Activated naive CD8-positive, alpha-beta T cell treated with anti-CD3 and anti-CD28 coated beads for 36 hours (primary cell): Measurements from ENCODE around the gene OSBPL5. TPM values are rescaled to one million over a fixed set of nuclear protein-coding genes. Genes with fewer than 3 reads are reported as not detected.

Source experiments
- DNase-seq: peaks from one replicate; pipeline ENCODE4 v3.0.0; 2021
- H3K27ac Mint-ChIP-seq: one replicate; pipeline ENCODE4 v1.8.0; 2022; ENCODE audit warnings: mild to moderate bottlenecking, moderate library complexity, mixed read lengths
- H3K27me3 Mint-ChIP-seq: one replicate; pipeline ENCODE4 v1.8.0; 2022; ENCODE audit warnings: mild to moderate bottlenecking, mixed read lengths
- H3K36me3 Mint-ChIP-seq: one replicate; pipeline ENCODE4 v1.8.0; 2021; ENCODE audit warnings: mild to moderate bottlenecking, mixed read lengths
- H3K4me1 Mint-ChIP-seq: one replicate; pipeline ENCODE4 v1.8.0; 2021; ENCODE audit warnings: mixed read lengths
- H3K4me3 Mint-ChIP-seq: one replicate; pipeline ENCODE4 v1.8.0; 2022; ENCODE audit warnings: mild to moderate bottlenecking, moderate library complexity, mixed read lengths
- H3K9me3 Mint-ChIP-seq: one replicate; pipeline ENCODE4 v1.8.0; 2022; ENCODE audit warnings: mixed read lengths
- total RNA-seq, 2 experiments: library from RNA; stranded (reverse); gene quantifications; one replicate each; pipeline ENCODE4 v1.2.3, GENCODE V29; 2021

Gene OSBPL5
- total RNA-seq, 2 experiments from 2014 or later = 6.6 to 7.3 TPM

DNA sequence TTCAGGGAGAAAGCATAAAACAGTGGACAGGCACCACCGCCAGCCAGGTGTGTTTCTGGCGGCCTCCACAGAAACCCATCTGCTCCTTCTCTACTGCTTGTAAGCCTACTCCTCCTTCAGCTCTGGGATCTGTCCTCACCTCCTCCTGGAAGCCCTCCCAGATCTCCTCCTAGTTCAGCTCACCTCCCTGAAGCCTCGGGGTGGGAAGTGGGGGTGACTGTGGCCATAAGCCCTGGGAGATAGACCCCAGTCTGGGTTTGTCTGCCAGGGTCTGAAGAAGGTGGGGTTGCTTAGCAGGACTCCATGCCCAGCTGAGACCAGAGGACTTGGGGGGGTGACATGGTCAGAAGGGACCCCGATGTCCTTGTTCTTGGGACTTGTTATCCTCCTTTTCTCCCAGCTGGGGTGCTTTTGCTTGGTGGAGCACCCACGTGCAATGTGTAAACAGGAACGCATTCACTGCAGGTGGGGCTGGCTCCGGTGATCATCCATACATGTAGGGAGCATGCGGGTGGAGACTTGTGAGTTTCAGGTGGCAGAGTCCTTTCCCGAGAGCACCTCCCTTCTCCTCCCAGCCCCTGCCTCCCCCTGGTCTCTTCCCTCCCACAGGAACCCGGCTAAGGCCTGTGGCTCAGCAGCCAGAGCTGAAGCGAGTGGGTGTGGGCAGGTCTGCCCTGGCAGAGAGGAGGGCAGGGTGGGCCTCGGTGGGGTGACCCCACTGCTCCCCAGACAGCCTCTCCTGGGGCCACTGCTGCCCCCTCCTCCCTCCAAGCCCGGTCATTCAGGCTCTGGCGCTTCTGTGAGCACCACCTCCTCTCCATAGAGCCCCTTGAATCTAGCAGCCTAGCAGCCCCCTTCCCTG, 27.6 kb upstream of the OSBPL5 start:
- no peaks in the 10 kb centered on the region for H3K4me1 Mint-ChIP-seq
- DNase-seq = no peak
- H3K4me3 Mint-ChIP-seq = no peak overlapping the region
- H3K27ac Mint-ChIP-seq = no peak overlapping the region
- no peaks in the 10 kb centered on the region for H3K9me3 Mint-ChIP-seq
- peaks cover 4% of the 10 kb centered on the region for H3K27me3 Mint-ChIP-seq
- no peaks in the 10 kb centered on the region for H3K36me3 Mint-ChIP-seq

GRCh38 chr11:3191586-3192324, 26.6 kb upstream of the OSBPL5 start:
- H3K36me3 Mint-ChIP-seq = no peaks in the 10 kb centered on the region
- DNase-seq = no peak
- no peak overlapping the region for H3K27ac Mint-ChIP-seq
- no peaks in the 10 kb centered on the region for H3K4me1 Mint-ChIP-seq
- no peaks in the 10 kb centered on the region for H3K9me3 Mint-ChIP-seq
- H3K4me3 Mint-ChIP-seq = no peak overlapping the region
- peaks cover 4% of the 10 kb centered on the region for H3K27me3 Mint-ChIP-seq

DNA sequence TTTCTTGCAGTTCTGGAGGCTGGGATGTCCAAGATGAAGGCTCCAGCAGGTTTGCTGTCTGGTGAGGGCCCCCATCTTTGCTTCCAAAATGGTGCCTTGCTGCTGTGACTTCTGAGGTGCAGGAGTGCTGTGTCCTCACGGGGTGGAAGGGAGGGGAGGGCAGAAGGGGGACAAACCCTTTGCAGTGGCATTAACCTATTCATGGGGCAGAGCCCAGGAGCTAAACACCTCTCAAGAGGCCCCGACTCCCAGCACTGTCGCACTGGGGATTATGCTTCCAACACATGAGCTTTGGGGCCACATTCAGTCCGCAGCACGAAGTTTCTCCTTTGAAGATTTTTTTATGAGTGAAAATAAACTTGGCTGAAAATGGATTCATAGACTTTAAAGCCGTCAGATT, 25.5 kb upstream of the OSBPL5 start:
- H3K27me3 Mint-ChIP-seq = no peaks in the 10 kb centered on the region
- no peaks in the 10 kb centered on the region for H3K4me1 Mint-ChIP-seq
- H3K9me3 Mint-ChIP-seq = no peaks in the 10 kb centered on the region
- no peak overlapping the region for H3K4me3 Mint-ChIP-seq
- H3K36me3 Mint-ChIP-seq = no peaks in the 10 kb centered on the region
- DNase-seq = no peak
- H3K27ac Mint-ChIP-seq = no peak overlapping the region

DNA sequence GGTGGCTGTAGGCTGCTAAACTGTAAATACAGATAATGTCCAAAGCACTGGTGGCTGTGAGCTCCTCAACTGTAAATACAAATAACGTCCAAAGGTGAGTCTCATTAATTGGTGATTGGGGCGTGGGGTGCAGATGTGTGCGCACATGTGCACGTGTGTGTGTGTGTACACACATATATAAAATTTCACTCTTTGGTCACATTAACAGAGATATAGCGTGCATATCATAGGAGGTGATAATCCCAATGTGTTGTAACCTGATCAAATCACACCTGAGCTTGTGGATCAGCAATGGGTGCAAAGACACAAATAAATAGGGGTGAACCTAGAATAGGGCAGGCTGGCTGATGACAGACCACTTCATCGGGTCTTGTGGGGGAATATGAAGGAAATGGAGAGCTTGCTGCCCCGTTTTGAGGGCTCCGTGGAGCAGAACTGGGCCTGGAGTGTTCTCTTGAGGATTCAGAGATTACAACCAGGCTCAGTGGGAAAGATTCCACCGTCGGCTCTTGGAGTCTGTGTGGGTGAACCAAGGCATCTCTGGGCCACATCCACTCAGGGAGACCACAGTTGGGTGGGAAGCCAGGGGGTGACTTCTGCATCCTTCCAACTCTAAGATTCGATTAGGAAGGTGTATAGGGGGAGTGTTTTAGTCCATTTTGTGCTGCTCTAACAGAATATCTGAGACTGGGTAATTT, 24.9 kb upstream of the OSBPL5 start:
- Mint-ChIP-seq H3K4me1 (no peaks in the 10 kb centered on the region), H3K36me3 (no peaks in the 10 kb centered on the region), H3K27ac (no peak overlapping the region), H3K9me3 (no peaks in the 10 kb centered on the region), H3K4me3 (no peak overlapping the region), H3K27me3 (no peaks in the 10 kb centered on the region)
- DNase-seq = no peak

- H3K4me1 Mint-ChIP-seq = no peaks in the 10 kb centered on the region
- H3K27ac Mint-ChIP-seq = no peak overlapping the region
- no peaks in the 10 kb centered on the region for H3K27me3 Mint-ChIP-seq
- H3K9me3 Mint-ChIP-seq = no peaks in the 10 kb centered on the region
- no peak overlapping the region for H3K4me3 Mint-ChIP-seq
- no peaks in the 10 kb centered on the region for H3K36me3 Mint-ChIP-seq
- no peak for DNase-seq
Observed at GRCh38 chr11:3189196-3189843, 24.2 kb upstream of the OSBPL5 start.

DNA sequence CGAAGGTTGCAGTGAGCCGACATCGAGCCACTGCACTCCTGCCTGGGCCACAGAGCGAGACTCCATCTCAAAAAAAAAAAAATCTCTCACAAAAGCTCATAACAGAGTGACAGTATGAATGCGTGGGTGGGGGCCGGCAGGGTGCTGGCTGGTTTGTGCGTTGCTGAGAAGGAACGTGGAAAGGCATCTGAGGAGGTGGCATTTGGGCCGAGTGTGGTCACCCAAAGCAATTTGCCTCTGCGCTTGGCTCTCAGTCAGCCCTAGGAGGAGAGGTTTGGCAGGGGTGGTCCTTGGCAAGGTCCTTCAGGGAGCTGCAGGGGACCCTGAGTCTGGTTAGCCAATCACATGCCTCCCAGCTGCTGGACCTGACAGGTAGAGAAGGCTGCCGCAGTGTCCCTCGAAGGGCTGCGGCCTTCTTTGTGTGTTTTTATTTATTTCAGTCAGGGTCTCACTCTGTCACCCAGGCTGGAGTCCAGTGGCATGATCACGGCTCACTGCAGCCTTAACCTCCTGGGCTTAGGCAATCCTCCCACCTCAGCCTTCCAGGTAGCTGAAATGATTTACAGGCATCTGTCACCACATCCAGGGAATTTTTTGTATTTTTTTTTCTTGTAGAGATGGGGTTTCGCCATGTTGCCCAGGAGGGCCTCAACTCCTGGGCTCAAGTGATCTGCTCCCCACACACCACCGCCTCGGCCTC, 23.5 kb upstream of the OSBPL5 start:
- Mint-ChIP-seq H3K9me3 (no peaks in the 10 kb centered on the region), H3K27me3 (no peaks in the 10 kb centered on the region), H3K4me3 (no peak overlapping the region), H3K27ac (no peak overlapping the region), H3K36me3 (no peaks in the 10 kb centered on the region), H3K4me1 (no peaks in the 10 kb centered on the region)
- DNase-seq = no peak

- Mint-ChIP-seq H3K27me3 (no peaks in the 10 kb centered on the region), H3K4me3 (no peak overlapping the region), H3K27ac (no peak overlapping the region), H3K36me3 (no peaks in the 10 kb centered on the region), H3K9me3 (no peaks in the 10 kb centered on the region), H3K4me1 (no peaks in the 10 kb centered on the region)
- no peak for DNase-seq
Observed at GRCh38 chr11:3186166-3186953, 21.2 kb upstream of the OSBPL5 start.

GRCh38 chr11:3184732-3185347, 19.7 kb upstream of the OSBPL5 start:
- H3K27ac Mint-ChIP-seq = no peak overlapping the region
- peaks cover 2% of the 10 kb centered on the region for H3K9me3 Mint-ChIP-seq
- no peak overlapping the region for H3K4me3 Mint-ChIP-seq
- no peaks in the 10 kb centered on the region for H3K4me1 Mint-ChIP-seq
- DNase-seq = no peak
- no peaks in the 10 kb centered on the region for H3K36me3 Mint-ChIP-seq
- no peaks in the 10 kb centered on the region for H3K27me3 Mint-ChIP-seq

GRCh38 chr11:3183523-3183922, 18.4 kb upstream of the OSBPL5 start:
- H3K27me3 Mint-ChIP-seq = no peaks in the 10 kb centered on the region
- no peak overlapping the region for H3K27ac Mint-ChIP-seq
- H3K4me1 Mint-ChIP-seq = no peaks in the 10 kb centered on the region
- H3K9me3 Mint-ChIP-seq = peaks cover 2% of the 10 kb centered on the region
- DNase-seq = no peak
- H3K4me3 Mint-ChIP-seq = no peak overlapping the region
- H3K36me3 Mint-ChIP-seq = no peaks in the 10 kb centered on the region

- no peaks in the 10 kb centered on the region for H3K4me1 Mint-ChIP-seq
- peaks cover 2% of the 10 kb centered on the region for H3K9me3 Mint-ChIP-seq
- no peak overlapping the region for H3K27ac Mint-ChIP-seq
- DNase-seq = no peak
- no peaks in the 10 kb centered on the region for H3K36me3 Mint-ChIP-seq
- no peak overlapping the region for H3K4me3 Mint-ChIP-seq
- H3K27me3 Mint-ChIP-seq = no peaks in the 10 kb centered on the region
Observed at GRCh38 chr11:3182462-3182852, 17.3 kb upstream of the OSBPL5 start.

DNA sequence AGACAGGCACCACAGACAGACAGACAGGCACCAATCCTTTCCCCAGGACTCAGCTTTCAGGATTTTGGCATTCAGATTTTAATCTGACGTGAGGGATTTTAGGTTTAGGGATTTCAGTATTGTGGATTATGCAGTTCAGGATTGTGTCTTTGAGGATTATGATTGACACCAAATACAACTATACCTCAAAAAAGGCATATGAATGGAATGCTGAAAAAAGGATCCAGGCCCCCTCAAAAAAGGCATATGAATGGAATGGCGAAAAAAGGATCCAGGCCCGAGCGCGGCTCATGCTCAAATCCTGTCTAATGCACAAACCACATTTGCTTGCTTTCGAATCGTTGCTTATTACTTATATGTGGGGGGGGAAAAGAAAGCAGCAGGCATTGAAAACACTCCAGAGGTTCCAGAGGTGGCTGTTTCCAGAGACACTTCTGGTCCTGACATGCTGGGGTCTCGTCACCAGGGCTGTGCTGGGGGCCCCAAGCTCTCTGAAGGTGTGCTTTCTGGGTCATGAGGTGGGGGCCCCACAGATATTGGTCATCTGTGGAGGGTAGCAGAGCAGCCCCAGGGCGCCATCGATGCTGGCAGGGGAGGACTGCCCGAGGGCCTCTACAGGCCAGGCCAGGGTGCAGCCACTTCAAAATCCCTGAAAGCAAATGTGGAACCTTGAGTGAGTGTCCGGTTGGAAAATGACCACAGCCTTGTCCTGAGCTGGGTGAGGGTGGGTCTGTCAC, 16.8 kb upstream of the OSBPL5 start:
- H3K4me1 Mint-ChIP-seq = no peaks in the 10 kb centered on the region
- no peak for DNase-seq
- no peak overlapping the region for H3K27ac Mint-ChIP-seq
- no peaks in the 10 kb centered on the region for H3K27me3 Mint-ChIP-seq
- H3K9me3 Mint-ChIP-seq = peaks cover 2% of the 10 kb centered on the region
- no peaks in the 10 kb centered on the region for H3K36me3 Mint-ChIP-seq
- no peak overlapping the region for H3K4me3 Mint-ChIP-seq

DNA sequence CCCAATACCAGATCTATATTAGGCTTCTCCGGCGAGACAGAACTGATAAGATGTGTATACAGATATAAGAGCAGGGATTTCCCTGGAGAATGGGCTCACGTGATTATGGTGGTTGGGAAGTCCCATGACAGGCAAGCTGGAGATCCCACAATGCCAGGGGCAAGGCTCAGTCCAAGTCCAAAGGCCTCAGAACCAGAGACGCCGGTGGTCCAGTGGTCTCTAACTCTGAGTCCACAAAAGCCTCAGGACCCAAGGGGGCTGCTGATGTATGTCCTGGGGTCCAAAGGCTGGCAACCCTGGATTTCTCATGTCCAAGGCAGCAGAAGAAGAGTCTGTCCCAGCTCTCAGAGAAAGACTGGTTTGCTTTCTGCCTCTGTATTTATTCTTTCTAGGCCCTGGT, 15.8 kb upstream of the OSBPL5 start:
- no peak overlapping the region for H3K4me3 Mint-ChIP-seq
- no peaks in the 10 kb centered on the region for H3K27me3 Mint-ChIP-seq
- no peaks in the 10 kb centered on the region for H3K4me1 Mint-ChIP-seq
- H3K36me3 Mint-ChIP-seq = no peaks in the 10 kb centered on the region
- peaks cover 7% of the 10 kb centered on the region for H3K9me3 Mint-ChIP-seq
- no peak overlapping the region for H3K27ac Mint-ChIP-seq
- no peak for DNase-seq

DNA sequence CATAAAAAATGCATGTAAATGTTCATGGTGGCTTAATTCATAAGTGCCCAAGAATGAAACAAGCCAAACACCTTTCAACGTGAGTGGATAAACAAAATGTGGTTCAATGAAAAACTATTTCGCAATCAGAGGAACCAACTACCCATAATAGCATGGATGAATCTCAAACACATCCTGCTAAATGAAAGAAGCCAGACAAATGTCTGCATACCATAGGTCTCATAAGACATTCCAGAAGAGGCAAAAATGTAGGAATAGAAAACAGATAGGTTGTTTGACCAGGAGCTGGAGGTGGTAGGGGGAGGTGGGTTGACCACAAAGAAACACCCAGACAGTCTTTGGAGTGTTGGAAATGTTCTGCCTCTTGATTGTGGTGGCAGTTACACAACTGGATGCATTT, 13.2 kb upstream of the OSBPL5 start:
- Mint-ChIP-seq H3K9me3 (peaks cover 10% of the 10 kb centered on the region), H3K4me3 (no peak overlapping the region), H3K27me3 (no peaks in the 10 kb centered on the region), H3K4me1 (no peaks in the 10 kb centered on the region), H3K27ac (no peak overlapping the region), H3K36me3 (no peaks in the 10 kb centered on the region)
- no peak for DNase-seq
